ENCODE results near the gene VSTM2B. TPM values are rescaled to one million over a fixed set of nuclear protein-coding genes. Genes with fewer than 3 reads are reported as not detected.

VSTM2B gene
- total and polyA plus RNA-seq, 2 experiments from 2014 or later: 0.47 to 1.1 TPM

DNA sequence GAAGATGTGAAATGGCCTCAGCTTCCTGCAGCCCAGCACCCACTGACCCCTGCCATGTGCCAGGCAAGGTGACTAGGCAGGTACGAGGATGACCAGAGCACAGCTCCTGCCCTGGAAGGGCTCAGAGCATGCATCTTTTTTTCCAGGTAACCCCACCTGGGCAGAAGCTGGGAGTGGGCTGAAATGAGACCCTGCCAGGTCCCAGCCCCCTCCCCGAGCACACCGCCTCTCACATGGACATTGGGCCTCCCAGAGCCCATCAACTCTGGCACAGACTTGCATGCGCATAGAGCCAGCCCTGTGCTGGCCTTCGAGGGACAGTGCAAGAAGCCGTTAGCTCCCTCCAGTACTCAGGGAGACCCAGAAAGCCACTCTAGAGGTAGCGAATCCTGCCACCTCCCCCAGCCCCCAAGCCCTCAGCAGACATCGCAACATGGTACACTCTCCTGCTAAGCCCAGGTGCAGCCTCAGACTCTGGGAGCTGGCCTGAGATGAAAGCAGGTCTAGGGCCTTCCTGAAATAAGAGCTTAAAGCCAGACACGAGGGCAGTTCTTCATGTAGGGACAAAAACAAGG lies 8.9 kb upstream of the VSTM2B start:
- no peaks in the 10 kb centered on the region for H3K9me2 ChIP-seq (replicated peaks; ENCODE audit: insufficient read depth)
- 81% methylated on average over 9 of the region's 9 CpGs for WGBS (ENCODE audit: low lambda C conversion rate, missing lambda C conversion rate)

DNA sequence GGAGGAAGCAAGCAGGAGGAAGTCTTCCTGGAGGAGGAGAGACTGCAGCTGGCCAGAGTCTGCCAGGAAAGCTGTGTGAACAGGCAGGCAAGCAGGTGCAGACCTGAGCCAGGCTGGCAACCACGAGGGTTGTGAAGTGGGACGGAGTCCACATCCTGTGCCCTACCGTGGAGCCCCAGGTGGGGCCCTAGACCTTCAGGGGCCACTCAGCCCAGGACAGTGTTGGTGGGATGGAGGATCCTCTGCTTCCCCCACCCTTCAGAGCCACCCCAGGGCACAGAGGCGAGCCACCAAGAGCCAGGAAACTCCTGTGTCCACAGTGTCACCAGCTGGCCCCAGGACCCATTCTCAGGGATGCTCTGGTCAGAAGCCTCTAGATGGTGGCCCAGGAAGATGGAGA lies 8.4 kb upstream of the VSTM2B start:
- Histone ChIP-seq H3K36me3 (replicated peaks; ENCODE audit: insufficient read depth, low read depth) (no peaks in the 10 kb centered on the region), H3K4me2 (no peak overlapping the region), H3K79me2 (no peaks in the 10 kb centered on the region), H3K4me3 (no peak overlapping the region), H3K27me3 (peaks cover 23% of the 10 kb centered on the region), H2AFZ (no peak overlapping the region), H4K20me1 (ENCODE audit: insufficient read depth, poor library complexity, severe bottlenecking) (no peaks in the 10 kb centered on the region), H3K4me1 (ENCODE audit: insufficient read depth) (no peaks in the 10 kb centered on the region), H3K9me3 (ENCODE audit: low read depth) (no peaks in the 10 kb centered on the region), H3K9me2 (replicated peaks; ENCODE audit: insufficient read depth) (no peaks in the 10 kb centered on the region), H3K27ac (no peak overlapping the region)
- TF ChIP-seq EZH2 (IDR thresholded peaks at IDR 0.05; ENCODE audit: borderline replicate concordance) (no peak), EZH2phosphoT487 (IDR thresholded peaks at IDR 0.05; ENCODE audit: low read depth, severe bottlenecking, unreplicated experiment) (no peak)
- TF ChIP-seq, protein P1, sequence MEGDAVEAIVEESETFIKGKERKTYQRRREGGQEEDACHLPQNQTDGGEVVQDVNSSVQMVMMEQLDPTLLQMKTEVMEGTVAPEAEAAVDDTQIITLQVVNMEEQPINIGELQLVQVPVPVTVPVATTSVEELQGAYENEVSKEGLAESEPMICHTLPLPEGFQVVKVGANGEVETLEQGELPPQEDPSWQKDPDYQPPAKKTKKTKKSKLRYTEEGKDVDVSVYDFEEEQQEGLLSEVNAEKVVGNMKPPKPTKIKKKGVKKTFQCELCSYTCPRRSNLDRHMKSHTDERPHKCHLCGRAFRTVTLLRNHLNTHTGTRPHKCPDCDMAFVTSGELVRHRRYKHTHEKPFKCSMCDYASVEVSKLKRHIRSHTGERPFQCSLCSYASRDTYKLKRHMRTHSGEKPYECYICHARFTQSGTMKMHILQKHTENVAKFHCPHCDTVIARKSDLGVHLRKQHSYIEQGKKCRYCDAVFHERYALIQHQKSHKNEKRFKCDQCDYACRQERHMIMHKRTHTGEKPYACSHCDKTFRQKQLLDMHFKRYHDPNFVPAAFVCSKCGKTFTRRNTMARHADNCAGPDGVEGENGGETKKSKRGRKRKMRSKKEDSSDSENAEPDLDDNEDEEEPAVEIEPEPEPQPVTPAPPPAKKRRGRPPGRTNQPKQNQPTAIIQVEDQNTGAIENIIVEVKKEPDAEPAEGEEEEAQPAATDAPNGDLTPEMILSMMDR (IDR thresholded peaks at IDR 0.05; ENCODE audit: poor library complexity): no peak
- WGBS (ENCODE audit: low lambda C conversion rate, missing lambda C conversion rate): 83% methylated on average over 4 of the region's 4 CpGs
- DNase-seq (ENCODE audit: low spot score): no peak

More for the DNA sequence above, 8.9 kb upstream of the VSTM2B start:
- Histone ChIP-seq H2AFZ (no peak overlapping the region), H3K4me2 (no peak overlapping the region), H3K4me3 (no peak overlapping the region), H3K9me3 (ENCODE audit: low read depth) (no peaks in the 10 kb centered on the region), H4K20me1 (ENCODE audit: insufficient read depth, poor library complexity, severe bottlenecking) (no peaks in the 10 kb centered on the region), H3K27me3 (peaks cover 18% of the 10 kb centered on the region), H3K4me1 (ENCODE audit: insufficient read depth) (no peaks in the 10 kb centered on the region), H3K27ac (no peak overlapping the region), H3K36me3 (replicated peaks; ENCODE audit: insufficient read depth, low read depth) (no peaks in the 10 kb centered on the region), H3K79me2 (no peaks in the 10 kb centered on the region)
- TF ChIP-seq EZH2phosphoT487 (IDR thresholded peaks at IDR 0.05; ENCODE audit: low read depth, severe bottlenecking, unreplicated experiment) (no peak), EZH2 (IDR thresholded peaks at IDR 0.05; ENCODE audit: borderline replicate concordance) (no peak)
- TF ChIP-seq, protein P1 (IDR thresholded peaks at IDR 0.05; ENCODE audit: poor library complexity): no peak
- no peak for DNase-seq (ENCODE audit: low spot score)

DNA sequence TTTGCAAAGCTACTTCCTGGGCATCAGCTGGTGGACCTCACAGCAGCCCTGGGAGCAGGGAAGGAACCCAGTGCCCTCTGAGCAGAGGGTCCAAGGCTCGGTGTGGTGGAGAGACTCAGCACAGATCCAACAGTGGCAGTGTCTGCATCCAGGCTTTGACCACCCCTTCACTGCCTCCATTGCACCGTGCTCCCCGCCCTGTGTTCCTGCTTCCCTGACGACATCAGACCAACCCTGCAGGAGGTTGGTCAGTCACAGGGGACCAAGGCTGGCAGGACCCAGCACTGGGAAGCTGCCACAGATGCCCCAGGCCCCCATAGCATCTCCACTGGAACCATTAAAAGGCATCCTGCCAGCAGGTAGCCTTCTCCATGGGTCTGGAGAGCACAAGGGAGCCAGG lies 7.8 kb upstream of the VSTM2B start:
- Histone ChIP-seq H3K79me2 (no peaks in the 10 kb centered on the region), H2AFZ (no peak overlapping the region), H3K4me3 (no peak overlapping the region), H3K9me3 (ENCODE audit: low read depth) (no peaks in the 10 kb centered on the region), H3K36me3 (replicated peaks; ENCODE audit: insufficient read depth, low read depth) (no peaks in the 10 kb centered on the region), H3K4me2 (no peak overlapping the region), H3K9me2 (replicated peaks; ENCODE audit: insufficient read depth) (no peaks in the 10 kb centered on the region), H4K20me1 (ENCODE audit: insufficient read depth, poor library complexity, severe bottlenecking) (no peaks in the 10 kb centered on the region), H3K27ac (no peak overlapping the region), H3K27me3 (peaks cover 28% of the 10 kb centered on the region), H3K4me1 (ENCODE audit: insufficient read depth) (no peaks in the 10 kb centered on the region)
- 93% methylated on average over 4 of the region's 4 CpGs for WGBS (ENCODE audit: low lambda C conversion rate, missing lambda C conversion rate)
- no peak for DNase-seq (ENCODE audit: low spot score)
- TF ChIP-seq, protein P1 (IDR thresholded peaks at IDR 0.05; ENCODE audit: poor library complexity): no peak
- TF ChIP-seq EZH2phosphoT487 (IDR thresholded peaks at IDR 0.05; ENCODE audit: low read depth, severe bottlenecking, unreplicated experiment): no peak
- no peak for TF ChIP-seq EZH2 (IDR thresholded peaks at IDR 0.05; ENCODE audit: borderline replicate concordance)
